Measurements from ENCODE around the gene BLID. TPM values are rescaled to one million over a fixed set of nuclear protein-coding genes. Genes with fewer than 3 reads are reported as not detected.

Gene BLID
- polyA plus RNA-seq, 1 donor from 2014 or later, result not detected

GRCh38 chr11:122146475-122146874 lies 30.5 kb upstream of the BLID start:
- Histone ChIP-seq H3K36me3 (ENCODE audit: insufficient read depth, low read length) (no peaks in the 10 kb centered on the region), H3K9me3 (ENCODE audit: low read length) (no peaks in the 10 kb centered on the region), H3K9ac (ENCODE audit: low read length) (no peak overlapping the region), H3K4me3 (ENCODE audit: low read length) (no peak overlapping the region), H3K9me2 (ENCODE audit: insufficient read depth, low read length) (no peaks in the 10 kb centered on the region), H3K27me3 (ENCODE audit: insufficient read depth, low read depth, low read length) (no peaks in the 10 kb centered on the region), H3K79me2 (replicated peaks; ENCODE audit: insufficient read depth, low read length) (no peaks in the 10 kb centered on the region), H2AFZ (ENCODE audit: low read depth, low read length) (no peak overlapping the region), H4K20me1 (ENCODE audit: insufficient read depth) (no peaks in the 10 kb centered on the region), H3F3A (ENCODE audit: insufficient read depth, low read length, poor library complexity, severe bottlenecking) (no peaks in the 10 kb centered on the region), H3K4me2 (ENCODE audit: low read length) (no peak overlapping the region), H3K27ac (ENCODE audit: low read length) (no peak overlapping the region)
- no peak for TF ChIP-seq EZH2 (IDR thresholded peaks at IDR 0.05; ENCODE audit: borderline replicate concordance, insufficient read depth, low read length, poor library complexity, severe bottlenecking)
- no peak for TF ChIP-seq RAD21 (conservative IDR thresholded peaks at IDR 0.05)
- no peak for TF ChIP-seq CTCF (IDR thresholded peaks at IDR 0.05; ENCODE audit: poor library complexity, severe bottlenecking)
- no peak for TF ChIP-seq TAF1 (IDR thresholded peaks at IDR 0.05; ENCODE audit: low read depth)
- no peak for TF ChIP-seq POLR2AphosphoS5 (IDR thresholded peaks at IDR 0.05)

- no peaks in the 10 kb centered on the region for H3K9me2 ChIP-seq (ENCODE audit: insufficient read depth, low read length)
- TF ChIP-seq CTCF (IDR thresholded peaks at IDR 0.05; ENCODE audit: poor library complexity, severe bottlenecking) (no peak), EP300 (conservative IDR thresholded peaks at IDR 0.05; ENCODE audit: poor library complexity, severe bottlenecking) (no peak), EZH2 (IDR thresholded peaks at IDR 0.05; ENCODE audit: borderline replicate concordance, insufficient read depth, low read length, poor library complexity, severe bottlenecking) (no peak), RAD21 (conservative IDR thresholded peaks at IDR 0.05) (no peak), TAF1 (IDR thresholded peaks at IDR 0.05; ENCODE audit: low read depth) (no peak), SMC3 (conservative IDR thresholded peaks at IDR 0.05; ENCODE audit: poor library complexity) (no peak)
- no peak overlapping the region for H2AFZ ChIP-seq (ENCODE audit: low read depth, low read length)
- H3K27ac ChIP-seq (ENCODE audit: low read length), result no peak overlapping the region
- no peaks in the 10 kb centered on the region for H4K20me1 ChIP-seq (ENCODE audit: insufficient read depth)
- H3K27me3 ChIP-seq (ENCODE audit: insufficient read depth, low read depth, low read length), result no peaks in the 10 kb centered on the region
- no peaks in the 10 kb centered on the region for H3K36me3 ChIP-seq (ENCODE audit: insufficient read depth, low read length)
- no peak overlapping the region for H3K4me2 ChIP-seq (ENCODE audit: low read length)
- no peak overlapping the region for H3K9ac ChIP-seq (ENCODE audit: low read length)
- no peaks in the 10 kb centered on the region for H3K9me3 ChIP-seq (ENCODE audit: low read length)
- H3K4me3 ChIP-seq (ENCODE audit: low read length), result no peak overlapping the region
- no peaks in the 10 kb centered on the region for H3K79me2 ChIP-seq (replicated peaks; ENCODE audit: insufficient read depth, low read length)
- H3F3A ChIP-seq (ENCODE audit: insufficient read depth, low read length, poor library complexity, severe bottlenecking), result no peaks in the 10 kb centered on the region
Observed at GRCh38 chr11:122145715-122146274, 29.8 kb upstream of the BLID start.

- Histone ChIP-seq H3F3A (ENCODE audit: insufficient read depth, low read length, poor library complexity, severe bottlenecking) (no peaks in the 10 kb centered on the region), H2AFZ (ENCODE audit: low read depth, low read length) (no peak overlapping the region), H3K27me3 (ENCODE audit: insufficient read depth, low read depth, low read length) (no peaks in the 10 kb centered on the region), H3K9me3 (ENCODE audit: low read length) (no peaks in the 10 kb centered on the region), H3K9me2 (ENCODE audit: insufficient read depth, low read length) (no peaks in the 10 kb centered on the region), H4K20me1 (ENCODE audit: insufficient read depth) (no peaks in the 10 kb centered on the region), H3K4me3 (ENCODE audit: low read length) (no peak overlapping the region), H3K4me2 (ENCODE audit: low read length) (no peak overlapping the region), H3K9ac (ENCODE audit: low read length) (no peak overlapping the region), H3K36me3 (ENCODE audit: insufficient read depth, low read length) (no peaks in the 10 kb centered on the region), H3K27ac (ENCODE audit: low read length) (no peak overlapping the region), H3K79me2 (replicated peaks; ENCODE audit: insufficient read depth, low read length) (no peaks in the 10 kb centered on the region)
- TF ChIP-seq REST (IDR thresholded peaks at IDR 0.05; ENCODE audit: borderline replicate concordance) (no peak), POLR2AphosphoS5 (IDR thresholded peaks at IDR 0.05) (no peak), MXI1 (conservative IDR thresholded peaks at IDR 0.05; ENCODE audit: poor library complexity, severe bottlenecking) (no peak)
Observed at GRCh38 chr11:122144752-122145151, 28.7 kb upstream of the BLID start.

Data from neural cell (in vitro differentiated cells).